ENCODE data around the gene TNFRSF6B. TPM values are rescaled to one million over a fixed set of nuclear protein-coding genes. Genes with fewer than 3 reads are reported as not detected.

The TNFRSF6B gene
- total RNA-seq, 1 experiment from 2014 or later: not detected

- Histone ChIP-seq H3K27me3 (ENCODE audit: control insufficient read depth, insufficient read depth, low read length) (no peaks in the 10 kb centered on the region), H3K36me3 (ENCODE audit: control insufficient read depth, insufficient read depth, low read length) (no peaks in the 10 kb centered on the region), H3K4me3 (ENCODE audit: low read depth in 2 of 2, low read length in 2 of 2) (no peak overlapping the region), H3K4me1 (ENCODE audit: control insufficient read depth, insufficient read depth, low read length) (peaks cover 61% of the 10 kb centered on the region), H3K9me3 (ENCODE audit: control insufficient read depth, insufficient read depth, low read depth, low read length) (no peaks in the 10 kb centered on the region), H3K27ac (ENCODE audit: low read length) (peak overlapping the region; percentile 61)
- CTCF ChIA-PET: interaction anchor here (1.0 kb wide), 1 partner anchor 160 kb away, joined by 3 read pairs; no protein-coding TSS in a partner anchor
- TF ChIP-seq REST (IDR thresholded peaks at IDR 0.05; ENCODE audit: insufficient read depth in 1 of 2, low read depth in 2 of 2, low read length in 1 of 2) (no peak), SIN3A (IDR thresholded peaks at IDR 0.05; ENCODE audit: borderline replicate concordance, insufficient read depth, low read depth, low read length) (no peak), POLR2AphosphoS5 (IDR thresholded peaks at IDR 0.05; ENCODE audit: low read depth, low read length) (no peak), TCF7L2 (IDR thresholded peaks at IDR 0.05; ENCODE audit: low read depth, low read length) (no peak), CTCF (IDR thresholded peaks at IDR 0.05) (no peak)
- POLR2A ChIA-PET: interaction anchor here (0.9 kb wide), 1 partner anchor 15 kb away, joined by 3 read pairs; no protein-coding TSS in a partner anchor
- no TSS peak for BruUV-seq (replicated peaks)
- intact Hi-C loops (cut with micrococcal nuclease; ENCODE audit: unreplicated experiment): no loop called here
- no peak for DNase-seq (ENCODE audit: low read depth, low spot score)
- no peak for ATAC-seq
- in situ Hi-C loops (cut with HindIII; ENCODE audit: low pct_unique_long_range_greater_than_20kb, low sequenced_read_pairs): no loop called here
Measured at GRCh38 chr20:63697868-63698545, 1.6 kb downstream of the TNFRSF6B start.

GRCh38 chr20:63698739-63699465 lies 2.5 kb downstream of the TNFRSF6B start:
- peak; percentile 33; the same call in 1 of the 2 replicates for TF ChIP-seq POLR2AphosphoS5 (IDR thresholded peaks at IDR 0.05; ENCODE audit: low read depth, low read length)
- no peak for TF ChIP-seq TCF7L2 (IDR thresholded peaks at IDR 0.05; ENCODE audit: low read depth, low read length)
- H3K4me3 ChIP-seq (ENCODE audit: low read depth in 2 of 2, low read length in 2 of 2): no peak overlapping the region
- BruUV-seq (replicated peaks): no TSS peak
- CTCF ChIA-PET: interaction anchor here (1.0 kb wide), 1 partner anchor 161 kb away, joined by 3 read pairs; no protein-coding TSS in a partner anchor
- ATAC-seq: peak; percentile 68
- intact Hi-C loops (cut with micrococcal nuclease; ENCODE audit: unreplicated experiment) (no loop called here), in situ Hi-C loops (cut with HindIII; ENCODE audit: low pct_unique_long_range_greater_than_20kb, low sequenced_read_pairs) (no loop called here)
- peak overlapping the region; percentile 77 for H3K27ac ChIP-seq (ENCODE audit: low read length)
- peak; percentile 60 for DNase-seq (ENCODE audit: low read depth, low spot score)
- H3K4me1 ChIP-seq (ENCODE audit: control insufficient read depth, insufficient read depth, low read length): peaks cover 64% of the 10 kb centered on the region
- POLR2A ChIA-PET: interaction anchor here (0.6 to 0.9 kb wide), 3 partner anchors 12 to 45 kb away, joined by 3 read pairs; no protein-coding TSS in a partner anchor
- no peaks in the 10 kb centered on the region for H3K9me3 ChIP-seq (ENCODE audit: control insufficient read depth, insufficient read depth, low read depth, low read length)
- no peaks in the 10 kb centered on the region for H3K36me3 ChIP-seq (ENCODE audit: control insufficient read depth, insufficient read depth, low read length)
- no peaks in the 10 kb centered on the region for H3K27me3 ChIP-seq (ENCODE audit: control insufficient read depth, insufficient read depth, low read length)

Measured in Panc1 (cell line).